T-helper 2 cell (primary cell): Measurements from ENCODE around the gene PTRHD1.

Source experiments
- DNase-seq, 5 experiments: peaks; one replicate each; pipeline versions ENCODE4 v3.0.0 to v3.0.0-alpha.2; 2012 to 2022

The PTRHD1 gene

DNA sequence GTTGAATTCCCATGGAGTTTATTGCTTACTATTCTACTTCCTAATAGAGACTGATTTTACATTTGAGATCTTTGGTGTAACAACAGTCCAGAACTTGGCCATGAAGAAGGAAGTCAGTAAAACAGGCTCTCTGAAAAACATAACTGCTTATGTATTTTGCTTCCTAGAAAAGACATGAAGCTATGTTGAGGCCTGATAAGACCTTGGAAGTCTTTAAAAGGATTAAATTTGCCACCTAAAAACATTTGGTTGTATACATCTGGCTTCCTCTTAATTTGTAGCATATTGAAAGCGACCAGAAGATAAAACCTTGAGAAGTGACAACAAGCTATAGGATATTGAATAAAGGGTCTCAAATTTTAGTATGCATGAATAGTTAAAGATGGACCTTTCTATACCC lies 36.4 kb downstream of the PTRHD1 start:
- DNase-seq, result no peak

GRCh38 chr2:24754985-24755705 lies 38.0 kb downstream of the PTRHD1 start:
- DNase-seq, result no peak

DNA sequence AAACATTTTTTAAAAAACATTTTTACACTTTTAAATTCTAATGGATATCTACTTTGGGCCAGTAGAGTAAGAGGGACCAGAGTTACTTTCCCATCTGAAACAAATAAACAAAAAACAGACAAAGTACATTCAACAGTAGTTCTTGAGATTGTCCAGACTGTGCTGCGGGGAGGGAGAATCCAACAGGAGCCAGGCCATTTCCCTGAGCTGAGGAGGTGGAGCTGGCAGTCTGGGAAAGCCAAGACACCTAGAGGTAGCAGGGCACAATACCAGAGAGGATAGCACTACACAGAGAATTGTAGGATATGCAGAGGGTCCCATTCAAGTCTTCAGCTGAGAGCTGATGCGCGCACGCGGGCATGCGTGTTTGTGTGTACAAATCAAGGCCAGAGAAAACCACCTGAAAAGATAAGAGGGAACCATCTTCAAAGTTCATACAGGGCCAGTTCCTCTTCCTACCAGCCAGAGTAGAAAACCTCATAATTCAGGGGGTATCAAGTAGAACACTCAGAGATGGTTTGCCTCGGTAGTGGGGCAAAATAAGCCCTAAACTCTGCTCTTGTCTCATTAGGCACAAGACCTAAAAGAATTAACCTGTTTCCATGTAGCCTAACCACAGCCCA lies 44.0 kb downstream of the PTRHD1 start:
- DNase-seq, result no peak

DNA sequence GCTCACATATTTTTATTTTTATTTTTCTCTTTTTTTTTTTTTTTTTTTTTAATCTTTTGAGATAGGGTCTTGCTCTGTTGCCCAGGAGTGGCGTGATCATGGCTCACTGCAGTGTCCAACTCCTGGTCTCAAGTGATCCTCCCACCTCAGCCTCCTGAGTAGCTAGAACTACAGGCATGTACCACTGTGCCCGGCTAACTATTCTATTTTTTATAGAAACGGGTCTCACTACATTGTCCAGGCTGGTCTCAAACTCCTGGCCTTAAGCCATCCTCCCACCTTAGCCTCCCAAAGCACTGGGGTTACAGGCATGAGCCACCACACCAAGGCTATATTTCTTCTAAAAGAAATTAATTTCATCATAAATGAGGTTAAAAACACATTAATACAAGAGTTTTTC lies 45.9 kb downstream of the PTRHD1 start:
- DNase-seq, result no peak

GRCh38 chr2:24745825-24746224 lies 47.4 kb downstream of the PTRHD1 start:
- no peak for DNase-seq

GRCh38 chr2:24744356-24744755 lies 48.8 kb downstream of the PTRHD1 start:
- no peak for DNase-seq

- no peak for DNase-seq
These were observed 49.3 kb downstream of the PTRHD1 start for GRCh38 chr2:24743924-24744323.

DNA sequence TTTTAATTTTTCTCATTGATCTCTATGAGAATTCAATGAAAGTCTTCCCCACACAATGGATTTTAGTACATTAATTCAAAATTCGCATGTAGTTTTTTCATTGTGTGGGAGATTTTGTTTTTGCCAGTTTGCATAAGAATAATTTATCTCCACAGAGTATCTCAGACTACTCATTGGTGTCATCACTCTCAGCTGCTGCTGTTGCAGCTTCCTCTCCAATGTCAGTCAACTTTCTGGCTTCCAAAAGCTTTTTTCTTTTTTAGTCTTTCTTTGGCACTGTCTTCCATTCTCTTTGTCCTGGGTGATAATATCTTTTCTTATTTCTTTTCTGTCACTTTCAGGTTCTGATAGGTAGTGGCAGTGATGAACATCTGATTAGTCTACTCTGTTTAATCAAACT lies 50.5 kb downstream of the PTRHD1 start:
- DNase-seq, result peak in 1 of 5 experiments; percentile 7

DNA sequence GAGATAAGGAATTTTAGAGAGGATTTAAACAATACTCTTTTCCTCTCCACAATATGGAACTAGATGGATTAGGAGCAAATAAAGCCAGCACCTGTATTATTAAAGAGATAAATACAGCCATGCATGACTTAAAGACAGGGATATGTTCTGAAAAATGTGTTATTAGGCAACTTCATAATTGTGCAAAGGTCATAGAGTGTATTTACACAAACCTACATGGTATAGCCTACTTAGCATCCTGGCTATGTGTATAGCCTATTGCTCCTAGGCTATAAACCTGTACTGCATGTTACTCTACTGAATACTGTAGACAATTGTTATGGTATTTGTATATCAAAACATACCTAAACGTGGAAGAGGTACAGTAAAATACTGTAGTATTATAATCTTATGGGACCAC lies 53.0 kb downstream of the PTRHD1 start:
- no peak for DNase-seq
